ENCODE measurements around the gene LIPK. TPM values are rescaled to one million over a fixed set of nuclear protein-coding genes. Genes with fewer than 3 reads are reported as not detected.

LIPK gene
- total RNA-seq, 4 donors from 2014 or later: not detected

- Histone ChIP-seq H3K27ac (no peak overlapping the region), H3K4me3 (no peak overlapping the region), H3K36me3 (no peaks in the 10 kb centered on the region), H3K9me3 (no peaks in the 10 kb centered on the region), H3K4me1 (no peaks in the 10 kb centered on the region), H3K27me3 (peaks cover 3% of the 10 kb centered on the region)
- TF ChIP-seq, protein P1, sequence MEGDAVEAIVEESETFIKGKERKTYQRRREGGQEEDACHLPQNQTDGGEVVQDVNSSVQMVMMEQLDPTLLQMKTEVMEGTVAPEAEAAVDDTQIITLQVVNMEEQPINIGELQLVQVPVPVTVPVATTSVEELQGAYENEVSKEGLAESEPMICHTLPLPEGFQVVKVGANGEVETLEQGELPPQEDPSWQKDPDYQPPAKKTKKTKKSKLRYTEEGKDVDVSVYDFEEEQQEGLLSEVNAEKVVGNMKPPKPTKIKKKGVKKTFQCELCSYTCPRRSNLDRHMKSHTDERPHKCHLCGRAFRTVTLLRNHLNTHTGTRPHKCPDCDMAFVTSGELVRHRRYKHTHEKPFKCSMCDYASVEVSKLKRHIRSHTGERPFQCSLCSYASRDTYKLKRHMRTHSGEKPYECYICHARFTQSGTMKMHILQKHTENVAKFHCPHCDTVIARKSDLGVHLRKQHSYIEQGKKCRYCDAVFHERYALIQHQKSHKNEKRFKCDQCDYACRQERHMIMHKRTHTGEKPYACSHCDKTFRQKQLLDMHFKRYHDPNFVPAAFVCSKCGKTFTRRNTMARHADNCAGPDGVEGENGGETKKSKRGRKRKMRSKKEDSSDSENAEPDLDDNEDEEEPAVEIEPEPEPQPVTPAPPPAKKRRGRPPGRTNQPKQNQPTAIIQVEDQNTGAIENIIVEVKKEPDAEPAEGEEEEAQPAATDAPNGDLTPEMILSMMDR (IDR thresholded peaks at IDR 0.05): no peak
- TF ChIP-seq POLR2AphosphoS5 (IDR thresholded peaks at IDR 0.05) (no peak), EP300 (IDR thresholded peaks at IDR 0.05) (no peak), POLR2A (IDR thresholded peaks at IDR 0.05) (no peak)
- no peak for ATAC-seq
- 51 to 78% methylated on average over 2 of the region's 2 CpGs for WGBS, 2 donors (ENCODE audit: low coverage in 1 of 2)
Observed at GRCh38 chr10:88781206-88781605, 75.2 kb downstream of the LIPK start.

- Histone ChIP-seq H3K4me3 (no peak overlapping the region), H3K4me1 (no peaks in the 10 kb centered on the region), H3K9me3 (no peaks in the 10 kb centered on the region), H3K27ac (no peak overlapping the region), H3K27me3 (peaks cover 6% of the 10 kb centered on the region), H3K36me3 (no peaks in the 10 kb centered on the region)
- TF ChIP-seq EP300 (IDR thresholded peaks at IDR 0.05) (no peak), POLR2A (IDR thresholded peaks at IDR 0.05) (no peak), POLR2AphosphoS5 (IDR thresholded peaks at IDR 0.05) (no peak)
- TF ChIP-seq, protein P1 (IDR thresholded peaks at IDR 0.05): no peak
- WGBS, 2 donors (ENCODE audit: low coverage in 1 of 2): 58 to 65% methylated on average over 3 of the region's 3 CpGs
- ATAC-seq: no peak
Observed at GRCh38 chr10:88782222-88782621, 76.2 kb downstream of the LIPK start.

GRCh38 chr10:88783724-88784123, 77.7 kb downstream of the LIPK start:
- 69 to 77% methylated on average over 3 of the region's 3 CpGs for WGBS, 2 donors (ENCODE audit: low coverage in 1 of 2)
- Histone ChIP-seq H3K4me1 (no peaks in the 10 kb centered on the region), H3K27me3 (peaks cover 6% of the 10 kb centered on the region), H3K4me3 (no peak overlapping the region), H3K36me3 (no peaks in the 10 kb centered on the region), H3K9me3 (no peaks in the 10 kb centered on the region), H3K27ac (no peak overlapping the region)
- ATAC-seq: no peak
- no peak for TF ChIP-seq EP300 (IDR thresholded peaks at IDR 0.05)
- no peak for TF ChIP-seq POLR2AphosphoS5 (IDR thresholded peaks at IDR 0.05)
- TF ChIP-seq POLR2A (IDR thresholded peaks at IDR 0.05): no peak
- TF ChIP-seq, protein P1 (IDR thresholded peaks at IDR 0.05): no peak

DNA sequence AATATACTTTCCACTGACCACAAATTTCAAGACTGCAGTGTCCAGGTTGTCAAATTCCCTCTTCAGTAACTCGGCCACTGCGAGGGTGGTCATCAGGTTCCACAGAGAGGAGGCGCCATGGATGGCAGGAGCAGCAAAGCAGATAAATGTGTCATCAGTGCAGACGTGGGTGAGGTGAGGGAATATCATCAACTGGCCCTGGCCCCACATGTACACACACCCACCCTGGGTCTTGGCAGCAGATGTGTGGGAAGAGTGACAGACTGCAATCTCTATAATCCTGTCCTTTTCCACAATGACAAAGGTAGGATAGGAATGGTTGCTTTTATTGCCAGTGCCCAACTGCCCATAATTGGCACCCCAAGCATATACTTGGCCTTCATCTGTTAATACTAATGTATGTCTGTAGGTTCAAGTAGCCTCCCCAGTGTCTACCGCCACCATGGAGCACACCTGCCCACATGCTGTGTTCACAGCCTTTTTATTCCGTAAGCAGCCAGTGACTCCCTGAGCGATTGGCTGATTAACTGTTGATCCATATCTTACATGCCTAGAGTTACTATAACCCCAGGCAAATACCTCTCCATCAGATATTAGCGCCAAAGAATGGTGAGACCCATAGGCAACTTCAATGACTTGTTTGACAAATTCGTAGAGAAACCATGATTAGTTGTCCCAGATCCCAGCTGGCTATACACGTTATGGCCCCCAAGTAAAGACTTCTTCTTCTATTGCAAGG, 80.2 kb downstream of the LIPK start:
- H3K27me3 ChIP-seq: peaks cover 6% of the 10 kb centered on the region
- no peaks in the 10 kb centered on the region for H3K36me3 ChIP-seq
- no peaks in the 10 kb centered on the region for H3K9me3 ChIP-seq
- TF ChIP-seq EP300 (IDR thresholded peaks at IDR 0.05): no peak
- no peak overlapping the region for H3K4me3 ChIP-seq
- WGBS, 2 donors (ENCODE audit: low coverage in 1 of 2): 83 to 90% methylated on average over 10 of the region's 10 CpGs
- no peak overlapping the region for H3K27ac ChIP-seq
- no peak for ATAC-seq
- H3K4me1 ChIP-seq: no peaks in the 10 kb centered on the region

DNA sequence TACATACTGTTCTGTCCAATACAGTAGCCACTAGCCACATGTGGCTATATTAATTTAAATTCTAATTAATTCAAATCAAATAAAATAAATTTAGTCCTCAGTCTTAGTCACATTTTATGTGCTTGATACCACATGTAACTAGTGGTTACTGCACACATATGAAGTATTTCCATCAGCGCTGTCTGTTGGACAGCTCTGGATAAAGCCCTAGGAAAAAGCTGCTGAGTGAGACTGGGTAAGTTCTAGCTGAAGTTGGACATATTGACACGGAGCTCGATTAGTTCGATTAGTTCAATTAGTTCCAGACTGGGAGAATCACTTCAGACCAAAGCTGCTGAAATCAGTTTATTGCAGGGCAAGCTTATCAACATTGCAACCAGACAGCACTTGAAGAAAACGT, 81.4 kb downstream of the LIPK start:
- no peaks in the 10 kb centered on the region for H3K9me3 ChIP-seq
- WGBS, 2 donors (ENCODE audit: low coverage in 1 of 2): 69% methylated on average over 2 to 5 of the region's 5 CpGs
- peaks cover 6% of the 10 kb centered on the region for H3K27me3 ChIP-seq
- ATAC-seq: no peak
- H3K4me3 ChIP-seq: no peak overlapping the region
- H3K27ac ChIP-seq: no peak overlapping the region
- H3K36me3 ChIP-seq: no peaks in the 10 kb centered on the region
- no peak for TF ChIP-seq POLR2AphosphoS5 (IDR thresholded peaks at IDR 0.05)
- no peak for TF ChIP-seq EP300 (IDR thresholded peaks at IDR 0.05)
- no peak for TF ChIP-seq POLR2A (IDR thresholded peaks at IDR 0.05)
- TF ChIP-seq, protein P1 (IDR thresholded peaks at IDR 0.05): no peak
- H3K4me1 ChIP-seq: no peaks in the 10 kb centered on the region

All from gastroesophageal sphincter (tissue), 4 donors.